Common myeloid progenitor, CD34-positive (primary cell): ENCODE results near the gene MUC12.
"Not testable (repeated sequence)": the region's sequence is repeated elsewhere in the genome, so short reads cannot be mapped to it uniquely, and the experiment has no call there.

Source experiments
- CTCF ChIA-PET: fragments of 350-600 bp; sonication (Branson Sonifier 250); formaldehyde crosslinking; loops from one replicate; lab custom pipeline; 2021; ENCODE audit warnings: antibody characterized with exemption; lab: Charles Lee
- POLR2A ChIA-PET: fragments of 350-600 bp; sonication (Branson Sonifier 250); formaldehyde crosslinking; loops from one replicate; lab custom pipeline; 2021; ENCODE audit warnings: antibody characterized with exemption; lab: Charles Lee
- DNase-seq, 3 donors: peaks; one replicate each; pipeline versions ENCODE4 v3.0.0 to v3.0.0-alpha.2; 2013
- H3K27ac ChIP-seq, 2 experiments: 1 replicate in 1 of 2; 2 replicates in 1 of 2; pipeline ENCODE4 v1.7.0; 2013; ENCODE audit warnings: inconsistent platforms in 2 of 2, low read length in 2 of 2, mild to moderate bottlenecking in 2 of 2, low read depth in 1 of 2, moderate library complexity in 1 of 2; ENCODE audit not compliant: severe bottlenecking in 2 of 2, insufficient read depth in 1 of 2, poor library complexity in 1 of 2
- H3K27me3 ChIP-seq, 5 experiments: replicated peaks in 2 of 5; 1 replicate in 3 of 5; 2 replicates in 2 of 5; pipeline versions ENCODE4 v1.6.1 to v1.7.0; 2013; ENCODE audit warnings: low read length in 4 of 5, mild to moderate bottlenecking in 2 of 5, moderate library complexity in 2 of 5, inconsistent platforms in 1 of 5; ENCODE audit not compliant: insufficient read depth in 5 of 5, control insufficient read depth in 4 of 5
- H3K36me3 ChIP-seq, 4 experiments: 1 replicate in 2 of 4; 2 replicates in 2 of 4; pipeline versions ENCODE4 v1.6.1 to v1.7.0; 2013; ENCODE audit warnings: low read length in 3 of 4, control low read depth in 1 of 4, mild to moderate bottlenecking in 1 of 4; ENCODE audit not compliant: control insufficient read depth in 4 of 4, insufficient read depth in 4 of 4
- H3K4me1 ChIP-seq, 4 experiments: 1 replicate in 3 of 4; 2 replicates in 1 of 4; pipeline versions ENCODE4 v1.6.1 to v1.7.1; 2013; ENCODE audit warnings: low read length in 3 of 4, mild to moderate bottlenecking in 3 of 4, control low read depth in 1 of 4, inconsistent platforms in 1 of 4, moderate library complexity in 1 of 4; ENCODE audit not compliant: control insufficient read depth in 4 of 4, insufficient read depth in 4 of 4; ENCODE audit errors: control extremely low read depth in 1 of 4
- H3K4me3 ChIP-seq, 7 experiments: 1 replicate in 4 of 7; 2 replicates in 3 of 7; pipeline versions ENCODE4 v1.5.1 to v1.7.0; 2013; ENCODE audit warnings: mild to moderate bottlenecking in 7 of 7, low read length in 6 of 7, moderate library complexity in 6 of 7, inconsistent platforms in 2 of 7, low read depth in 2 of 7, control low read depth in 1 of 7; ENCODE audit not compliant: insufficient read depth in 4 of 7, control insufficient read depth in 1 of 7; ENCODE audit errors: extremely low read depth in 1 of 7
- H3K9me3 ChIP-seq, 5 experiments: 1 replicate in 4 of 5; 2 replicates in 1 of 5; pipeline versions ENCODE4 v1.6.1 to v1.7.1; 2013; ENCODE audit warnings: low read length in 4 of 5, mild to moderate bottlenecking in 2 of 5, inconsistent platforms in 1 of 5, low read depth in 1 of 5, moderate library complexity in 1 of 5; ENCODE audit not compliant: control insufficient read depth in 4 of 5, insufficient read depth in 2 of 5; ENCODE audit errors: control extremely low read depth in 1 of 5
- WGBS: methylation state at CpG from one replicate; pipeline ENCODE4 v1.1.5; 2013; ENCODE audit not compliant: insufficient coverage; 5-methylcytosine and 5-hydroxymethylcytosine counted together

The MUC12 gene

DNA sequence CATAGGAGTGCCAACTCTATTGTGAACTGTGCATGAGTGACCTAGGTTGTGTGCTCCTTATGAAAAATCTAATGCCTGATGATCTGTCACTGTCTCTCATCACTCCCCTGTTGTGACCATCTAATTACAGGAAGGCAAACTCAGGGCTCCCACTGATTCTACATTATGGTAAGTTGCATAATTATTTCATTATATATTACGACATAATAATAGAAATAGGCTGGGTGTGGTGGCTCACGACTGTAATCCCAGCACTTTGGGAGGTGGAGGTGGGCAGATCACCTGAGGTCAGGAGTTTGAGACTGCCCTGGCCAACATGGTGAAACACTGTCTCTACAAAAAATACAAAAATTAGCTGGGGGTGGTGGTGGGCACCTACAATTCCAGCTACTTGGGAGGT, 34.0 kb upstream of the MUC12 start:
- H3K36me3 ChIP-seq, DNase-seq, H3K27me3 ChIP-seq, H3K27ac ChIP-seq, H3K4me3 ChIP-seq, H3K4me1 ChIP-seq, CTCF ChIA-PET: not testable (repeated sequence)
- POLR2A ChIA-PET, result interaction anchor here (0.5 kb wide), 1 partner anchor 148 kb away, joined by 3 read pairs; no protein-coding TSS in a partner anchor
- H3K9me3 ChIP-seq, result peaks cover 0 to 12% (median 0%) of the 10 kb centered on the region in 5 experiments
- WGBS, result no CpG with 5 or more reads among the region's 2 CpGs

GRCh38 chr7:100936167-100936566, 33.2 kb upstream of the MUC12 start:
- H3K4me1 ChIP-seq, H3K27me3 ChIP-seq, H3K27ac ChIP-seq, DNase-seq, H3K36me3 ChIP-seq, POLR2A ChIA-PET, H3K4me3 ChIP-seq, CTCF ChIA-PET: not testable (repeated sequence)
- peaks cover 0 to 12% (median 0%) of the 10 kb centered on the region in 5 experiments for H3K9me3 ChIP-seq
- WGBS, result 82% methylated on average over 5 of the region's 7 CpGs

GRCh38 chr7:100942045-100942774, 27.2 kb upstream of the MUC12 start:
- WGBS, result 46% methylated on average over 3 of the region's 9 CpGs

DNA sequence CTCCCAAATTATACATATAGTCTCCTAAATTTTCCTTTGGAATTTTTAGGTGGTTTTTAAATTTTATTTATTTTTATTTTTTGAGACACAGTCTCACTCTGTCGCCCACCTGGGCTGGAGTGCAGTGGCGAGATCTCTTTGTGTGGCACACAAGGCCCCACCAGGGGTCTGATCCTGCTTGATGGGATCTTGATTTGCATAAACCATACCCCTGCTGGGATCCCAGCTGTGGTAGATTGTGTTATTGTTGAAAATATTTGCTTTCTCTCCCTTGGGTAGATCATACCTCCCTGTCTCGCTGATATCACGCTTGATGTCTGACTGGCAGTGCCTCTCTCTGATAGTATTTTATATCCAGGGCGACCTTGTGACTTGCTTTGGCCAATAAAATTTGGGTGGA, 25.7 kb upstream of the MUC12 start:
- CTCF ChIA-PET, result interaction anchor here (1.2 kb wide), 1 partner anchor 201 kb away, joined by 3 read pairs; no protein-coding TSS in a partner anchor
- Histone ChIP-seq H3K4me1 (no peaks in the 10 kb centered on the region), H3K27me3 (peaks cover 0 to 6% (median 0%) of the 10 kb centered on the region in 5 experiments), H3K9me3 (peaks cover 0 to 8% (median 0%) of the 10 kb centered on the region in 5 experiments), H3K27ac (no peak overlapping the region), H3K36me3 (no peaks in the 10 kb centered on the region), H3K4me3 (no peak overlapping the region)
- WGBS, result 94% methylated on average over 3 of the region's 5 CpGs
- POLR2A ChIA-PET, result no interaction called here
- DNase-seq, result no peak

More at GRCh38 chr7:100942045-100942774, 27.2 kb upstream of the MUC12 start:
- DNase-seq, result no peak
- ChIA-PET POLR2A (no interaction called here), CTCF (no interaction called here)
- peaks cover 0 to 8% (median 0%) of the 10 kb centered on the region in 5 experiments for H3K9me3 ChIP-seq
- H3K27ac ChIP-seq, result no peak overlapping the region
- H3K27me3 ChIP-seq, result peaks cover 0 to 3% (median 0%) of the 10 kb centered on the region in 5 experiments
- no peak overlapping the region for H3K4me3 ChIP-seq
- H3K4me1 ChIP-seq, result no peaks in the 10 kb centered on the region
- H3K36me3 ChIP-seq, result no peaks in the 10 kb centered on the region

GRCh38 chr7:100944138-100944537, 25.2 kb upstream of the MUC12 start:
- Histone ChIP-seq H3K4me3 (no peak overlapping the region), H3K36me3 (no peaks in the 10 kb centered on the region), H3K27me3 (peaks cover 0 to 10% (median 2%) of the 10 kb centered on the region in 5 experiments), H3K27ac (no peak overlapping the region), H3K4me1 (peaks cover 0 to under 1% (median 0%) of the 10 kb centered on the region in 4 experiments), H3K9me3 (peaks cover 0 to 8% (median 0%) of the 10 kb centered on the region in 5 experiments)
- ChIA-PET POLR2A (no interaction called here), CTCF (interaction anchor here (1.2 kb wide), 1 partner anchor 200 kb away, joined by 3 read pairs; no protein-coding TSS in a partner anchor)
- DNase-seq, result no peak
- 55% methylated on average over 2 of the region's 4 CpGs for WGBS

GRCh38 chr7:100946111-100946510, 23.3 kb upstream of the MUC12 start:
- 100% methylated on average over 1 of the region's 4 CpGs for WGBS
- no peak overlapping the region for H3K4me3 ChIP-seq
- ChIA-PET CTCF (no interaction called here), POLR2A (no interaction called here)
- peaks cover 0 to 2% (median 0%) of the 10 kb centered on the region in 5 experiments for H3K9me3 ChIP-seq
- H3K27ac ChIP-seq, result no peak overlapping the region
- H3K27me3 ChIP-seq, result peaks cover 0 to 29% (median 5%) of the 10 kb centered on the region in 5 experiments
- H3K36me3 ChIP-seq, result no peaks in the 10 kb centered on the region
- H3K4me1 ChIP-seq, result peaks cover 0 to 3% (median 1%) of the 10 kb centered on the region in 4 experiments
- DNase-seq, result no peak

DNA sequence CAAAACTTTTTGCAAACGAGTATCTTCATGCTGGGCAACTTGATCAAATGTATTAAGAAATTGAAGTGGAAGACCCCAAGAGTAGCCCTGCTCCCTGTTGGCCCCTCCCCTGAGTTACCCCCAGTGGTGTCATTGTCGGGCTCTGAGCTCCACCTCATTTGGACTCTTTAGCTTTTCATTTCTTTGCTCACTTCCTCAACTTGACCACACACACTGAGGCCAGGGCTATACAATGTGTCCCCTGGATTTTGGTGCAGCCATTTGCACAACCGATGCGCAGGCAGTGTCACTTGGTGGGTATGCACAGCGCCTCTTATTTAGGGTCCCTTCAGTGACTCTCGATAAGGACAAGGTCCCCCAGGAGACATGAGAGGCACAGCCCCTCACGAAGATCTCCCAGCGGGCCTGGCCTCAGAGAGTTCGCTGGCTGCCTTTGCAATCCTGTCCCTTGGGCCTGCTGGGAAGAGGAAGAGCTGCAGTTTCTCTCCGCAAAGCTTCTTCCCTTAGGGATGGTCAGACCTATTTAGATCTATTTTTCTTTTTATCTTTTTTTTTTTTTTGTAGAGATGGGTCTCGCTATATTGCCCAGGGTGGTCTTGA, 22.5 kb upstream of the MUC12 start:
- Histone ChIP-seq H3K4me1 (peaks cover 0 to 3% (median 1%) of the 10 kb centered on the region in 4 experiments), H3K36me3 (no peaks in the 10 kb centered on the region), H3K27ac (no peak overlapping the region), H3K27me3 (peaks cover 0 to 37% (median 11%) of the 10 kb centered on the region in 5 experiments), H3K4me3 (no peak overlapping the region), H3K9me3 (peaks cover 0 to 2% (median 0%) of the 10 kb centered on the region in 5 experiments)
- no peak for DNase-seq
- ChIA-PET CTCF (no interaction called here), POLR2A (no interaction called here)
- WGBS, result 92% methylated on average over 7 of the region's 11 CpGs
